HG03025 (cell line): ENCODE measurements around the gene FADS1.
A peak's percentile ranks its signal among the peaks of the same experiment; 100 is the strongest.

Experiments used
- ATAC-seq: cut with Tn5 transposase; IDR thresholded peaks from one replicate; pipeline ENCODE4 v1.9.1; 2021; ENCODE audit warnings: mild to moderate bottlenecking, moderate library complexity; ENCODE audit not compliant: unreplicated experiment, low FRiP score

FADS1 gene

DNA sequence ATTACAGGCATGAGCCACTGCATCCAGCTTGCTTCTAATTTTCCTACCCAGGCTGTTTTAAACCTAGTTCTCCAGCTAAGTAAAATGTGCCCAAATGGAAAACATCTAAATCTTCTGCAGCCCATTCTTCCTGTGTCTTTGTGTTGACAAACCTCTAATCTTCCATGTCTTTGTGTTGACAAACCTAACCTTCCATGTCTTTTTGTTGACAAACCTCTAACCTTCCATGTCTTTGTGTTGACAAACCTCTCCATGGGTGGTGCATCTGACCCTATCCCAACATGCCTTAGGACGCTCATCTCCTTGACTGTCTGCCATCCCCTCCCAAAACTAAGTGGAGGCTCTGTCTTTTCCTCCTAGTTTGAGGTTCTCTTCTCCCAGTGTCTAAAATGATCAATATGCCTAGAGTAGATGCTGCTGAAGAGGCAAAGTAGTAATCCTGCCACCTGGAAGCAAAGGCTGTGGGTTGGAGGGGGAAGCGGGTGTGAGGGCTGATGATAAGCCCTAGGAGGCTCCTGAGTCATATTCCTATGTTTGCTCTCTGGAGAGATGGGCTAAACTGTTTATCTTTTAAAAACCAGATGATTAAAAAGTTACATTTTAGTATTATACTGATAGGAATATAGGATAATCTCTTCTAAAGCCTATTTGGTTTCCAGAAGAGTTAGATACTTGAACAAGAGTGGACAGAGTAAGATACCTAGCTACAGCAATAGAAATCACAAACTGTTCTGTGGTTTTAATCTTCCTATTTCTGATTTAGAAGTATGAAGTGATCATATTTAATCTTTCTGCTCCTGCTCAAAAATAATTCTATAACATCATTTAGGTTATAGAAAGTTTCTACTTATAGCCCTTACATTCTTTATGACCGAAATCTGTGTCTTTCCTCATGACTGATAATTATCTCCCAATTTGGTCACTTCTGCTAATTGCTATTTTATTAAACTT is 16.2 kb downstream of the FADS1 start:
- ATAC-seq: no peak

DNA sequence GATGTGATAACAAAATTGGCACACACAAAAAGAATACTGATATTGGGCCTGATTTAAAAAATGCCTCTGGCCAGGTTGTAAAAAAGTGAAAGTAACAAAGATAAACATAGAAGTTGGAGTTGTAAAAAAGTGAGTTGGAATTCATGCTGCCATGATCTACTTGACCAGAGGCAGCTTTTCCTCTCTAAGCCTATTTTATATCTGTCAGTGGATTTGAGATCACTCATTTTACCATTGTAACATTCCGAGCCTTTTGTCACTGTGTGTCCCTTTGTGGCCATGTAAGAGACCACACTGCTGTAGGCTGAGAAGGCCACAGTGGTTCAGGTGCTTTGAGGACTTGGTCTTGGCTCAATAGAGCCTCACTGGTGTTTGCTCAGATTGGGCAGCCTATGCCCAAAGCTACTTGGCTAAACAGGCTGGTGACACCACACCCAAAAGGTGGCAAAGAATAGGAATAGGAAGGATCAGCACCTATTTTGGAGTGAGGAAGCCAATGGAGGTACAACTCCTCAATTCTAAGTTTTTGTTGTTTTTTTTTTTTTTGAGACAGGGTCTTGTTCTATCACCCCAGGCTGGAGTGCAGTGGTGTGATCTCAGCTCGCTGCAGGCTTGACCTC is 17.0 kb downstream of the FADS1 start:
- ATAC-seq: no peak

DNA sequence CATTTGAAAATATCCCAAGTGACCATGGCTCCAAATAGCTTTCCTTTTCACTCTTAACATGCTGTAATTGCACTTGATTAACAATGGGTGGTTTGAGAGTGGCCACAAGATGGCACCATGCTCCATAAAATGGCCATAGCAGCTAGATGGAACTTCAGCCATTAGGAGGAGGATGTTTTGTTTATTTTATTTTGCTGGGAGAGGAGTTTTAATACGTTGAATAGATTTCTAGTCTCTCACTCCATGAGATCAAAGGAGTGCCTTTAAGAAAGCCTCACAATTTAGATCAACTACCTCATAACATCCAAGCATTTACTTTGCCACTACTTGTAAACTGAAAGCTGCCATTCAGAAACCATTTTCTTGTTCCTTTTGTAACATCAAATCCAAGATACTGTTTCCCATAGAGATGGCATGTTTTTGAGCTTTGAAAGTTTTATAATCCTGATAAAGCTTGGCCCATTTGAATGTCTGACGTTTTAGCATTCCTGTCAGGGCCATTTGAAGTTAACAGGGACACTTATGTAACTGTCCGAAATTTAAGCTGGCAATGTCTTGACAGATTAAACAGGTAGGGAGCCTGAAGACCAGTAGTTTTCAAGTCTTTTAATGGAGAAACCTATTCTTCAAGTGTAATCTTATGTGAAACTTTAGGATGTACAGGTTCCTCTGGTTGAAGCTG is 19.4 kb downstream of the FADS1 start:
- no peak for ATAC-seq

DNA sequence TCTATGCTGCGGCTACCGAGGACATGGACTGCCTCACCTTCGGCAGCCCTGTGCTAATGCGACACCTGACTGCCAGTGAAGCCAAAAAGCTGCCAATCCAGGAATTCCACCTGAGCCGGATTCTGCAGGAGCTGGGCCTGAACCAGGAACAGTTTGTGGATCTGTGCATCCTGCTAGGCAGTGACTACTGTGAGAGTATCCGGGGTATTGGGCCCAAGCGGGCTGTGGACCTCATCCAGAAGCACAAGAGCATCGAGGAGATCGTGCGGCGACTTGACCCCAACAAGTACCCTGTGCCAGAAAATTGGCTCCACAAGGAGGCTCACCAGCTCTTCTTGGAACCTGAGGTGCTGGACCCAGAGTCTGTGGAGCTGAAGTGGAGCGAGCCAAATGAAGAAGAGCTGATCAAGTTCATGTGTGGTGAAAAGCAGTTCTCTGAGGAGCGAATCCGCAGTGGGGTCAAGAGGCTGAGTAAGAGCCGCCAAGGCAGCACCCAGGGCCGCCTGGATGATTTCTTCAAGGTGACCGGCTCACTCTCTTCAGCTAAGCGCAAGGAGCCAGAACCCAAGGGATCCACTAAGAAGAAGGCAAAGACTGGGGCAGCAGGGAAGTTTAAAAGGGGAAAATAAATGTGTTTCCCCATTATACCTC is 20.8 kb downstream of the FADS1 start:
- ATAC-seq: no peak

DNA sequence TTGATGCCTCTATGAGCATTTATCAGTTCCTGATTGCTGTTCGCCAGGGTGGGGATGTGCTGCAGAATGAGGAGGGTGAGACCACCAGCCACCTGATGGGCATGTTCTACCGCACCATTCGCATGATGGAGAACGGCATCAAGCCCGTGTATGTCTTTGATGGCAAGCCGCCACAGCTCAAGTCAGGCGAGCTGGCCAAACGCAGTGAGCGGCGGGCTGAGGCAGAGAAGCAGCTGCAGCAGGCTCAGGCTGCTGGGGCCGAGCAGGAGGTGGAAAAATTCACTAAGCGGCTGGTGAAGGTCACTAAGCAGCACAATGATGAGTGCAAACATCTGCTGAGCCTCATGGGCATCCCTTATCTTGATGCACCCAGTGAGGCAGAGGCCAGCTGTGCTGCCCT is 21.3 kb downstream of the FADS1 start:
- no peak for ATAC-seq

DNA sequence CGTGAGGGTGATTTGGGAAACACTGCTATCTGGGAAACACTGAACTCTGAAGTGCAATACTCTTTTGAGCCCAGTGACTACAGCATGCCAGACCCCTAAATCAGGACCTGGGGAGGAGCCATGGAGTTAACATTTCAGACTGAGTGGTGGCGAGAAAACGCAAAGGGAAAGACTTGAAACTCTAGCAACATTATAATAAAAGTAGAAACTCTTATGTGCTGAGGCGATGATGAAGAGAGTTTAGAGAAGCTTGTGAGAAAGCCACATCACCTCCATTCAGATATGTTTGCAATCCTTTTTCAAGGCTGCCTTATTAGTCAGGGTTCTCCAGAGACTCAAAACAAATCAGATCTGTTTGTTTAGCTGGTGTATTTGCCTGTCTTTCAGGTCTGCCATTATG is 22.2 kb downstream of the FADS1 start:
- ATAC-seq: no peak

DNA sequence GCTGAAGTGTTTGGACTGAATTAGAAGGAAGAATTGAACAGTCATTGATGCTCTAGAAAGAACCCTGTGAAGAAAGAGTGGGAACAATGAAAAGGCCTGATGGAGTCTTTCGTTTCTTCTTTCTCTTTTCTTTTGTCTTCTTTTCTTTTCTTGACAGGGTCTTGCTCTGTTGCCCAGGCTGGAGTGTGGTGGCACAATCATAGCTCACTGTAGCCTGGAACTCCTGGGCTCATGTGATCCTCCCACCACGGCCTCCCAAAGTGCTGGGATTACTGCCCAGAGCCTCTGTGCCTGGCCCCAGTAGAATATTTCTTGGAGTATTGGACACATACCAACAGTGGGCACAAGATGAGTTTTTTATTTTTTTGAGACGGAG is 23.0 kb downstream of the FADS1 start:
- ATAC-seq: no peak

DNA sequence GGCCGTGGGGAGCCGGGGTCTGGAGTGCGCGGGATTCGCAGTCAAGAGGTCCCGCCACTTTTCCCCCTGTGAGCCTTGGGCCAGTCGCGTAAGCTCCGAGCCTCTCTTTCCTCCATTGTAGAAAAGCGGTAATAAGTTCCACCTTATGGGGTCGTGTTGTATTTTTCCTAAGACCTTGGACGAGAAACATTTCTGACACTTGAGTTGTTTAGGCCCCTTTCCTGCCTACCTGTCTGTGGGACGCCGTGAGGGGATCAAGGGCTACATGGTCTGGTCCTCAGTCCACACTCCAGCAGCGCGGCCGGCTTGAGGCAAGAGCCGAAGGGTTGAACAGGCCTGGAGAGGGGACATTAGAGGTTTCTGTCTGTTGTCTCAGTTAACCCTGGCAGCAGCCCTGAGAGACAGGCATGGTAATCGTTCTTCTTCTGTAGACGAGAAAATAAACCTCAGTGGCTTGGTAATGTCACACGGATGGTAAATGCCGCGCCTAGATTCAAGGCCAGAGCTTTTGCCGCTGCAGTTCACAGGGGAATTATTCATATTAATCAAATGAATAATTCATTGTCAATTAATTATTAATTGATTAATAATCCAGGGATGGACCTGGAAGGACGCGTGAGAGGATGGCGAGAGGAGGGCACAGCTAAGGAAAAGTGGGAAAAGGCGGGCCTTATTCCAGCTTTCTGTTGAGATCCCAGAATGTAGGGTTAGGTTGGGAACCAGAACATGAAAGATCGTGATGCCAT is 23.5 kb downstream of the FADS1 start:
- no peak for ATAC-seq

DNA sequence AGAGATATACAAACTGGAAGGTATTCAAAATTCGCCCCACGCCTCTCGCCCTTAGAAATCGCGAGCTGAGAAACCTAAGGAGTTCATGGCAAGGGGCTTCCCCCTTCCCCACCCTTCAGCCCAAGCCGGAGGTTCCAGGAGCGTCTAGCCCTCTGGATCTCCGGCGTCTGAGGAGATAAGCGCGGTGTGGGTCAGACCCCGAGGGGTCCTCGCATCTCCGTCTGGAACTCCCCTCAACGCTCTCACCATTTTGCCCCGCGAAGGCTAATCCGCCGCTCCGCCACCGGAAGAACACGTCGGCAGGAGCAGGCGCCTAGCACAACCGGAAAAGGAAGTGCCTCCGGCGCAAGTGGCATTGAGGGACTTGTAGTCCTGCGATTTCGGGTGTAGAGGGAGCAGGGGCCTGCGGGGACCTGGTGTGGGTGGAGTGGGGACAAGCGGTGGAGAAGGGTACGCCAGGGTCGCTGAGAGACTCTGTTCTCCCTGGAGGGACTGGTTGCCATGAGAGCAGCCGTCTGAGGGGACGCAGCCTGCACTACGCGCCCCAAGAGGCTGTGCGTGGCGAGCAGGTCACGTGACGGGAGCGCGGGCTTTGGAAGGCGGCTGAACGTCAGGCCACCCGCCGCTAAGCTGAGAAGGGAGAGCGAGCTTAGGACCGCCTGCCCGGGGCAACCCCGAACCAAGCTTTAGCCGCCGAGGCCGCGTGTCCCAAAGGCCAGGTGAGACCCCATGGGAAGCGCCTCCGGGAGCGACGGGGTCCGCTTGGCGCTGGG is 24.3 kb downstream of the FADS1 start, which contains the start of the genes FEN1 and TMEM258:
Gene FEN1 (plus strand): TSS at position 602 of the 773 bp plus-strand sequence. CDS start 2,451 bp downstream, outside the sequence.
Gene TMEM258 (minus strand): TSS at position 290 of the 773 bp plus-strand sequence. CDS start 41 bp downstream, at position 249.
- ATAC-seq: peak; percentile 75

DNA sequence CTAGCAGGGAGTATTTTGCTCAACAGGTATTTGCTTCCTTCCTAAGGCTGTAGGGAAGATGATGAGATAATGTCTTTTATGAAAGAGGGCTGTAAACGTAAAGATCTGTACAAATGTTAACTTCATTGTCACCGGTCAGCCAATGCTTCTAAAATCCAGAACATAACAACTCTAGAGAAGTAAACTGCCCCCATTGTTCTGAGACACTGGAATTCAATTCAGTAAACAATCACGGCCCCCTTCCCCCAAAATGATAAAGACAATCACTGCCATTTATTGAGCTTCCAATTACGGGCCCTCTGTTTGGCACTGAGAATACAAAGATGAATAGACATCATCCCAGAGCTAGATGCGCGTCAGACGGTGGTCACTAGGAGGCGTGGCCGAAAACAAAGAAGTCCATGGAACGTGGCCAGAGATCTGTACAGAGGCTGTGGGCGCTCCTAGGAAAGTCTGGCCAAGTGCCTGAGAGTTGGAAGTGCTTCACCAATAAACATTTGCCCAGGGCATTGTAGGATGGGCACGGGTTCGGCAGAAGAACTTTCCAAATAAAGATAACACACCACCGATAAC is 25.0 kb downstream of the FADS1 start:
- no peak for ATAC-seq

DNA sequence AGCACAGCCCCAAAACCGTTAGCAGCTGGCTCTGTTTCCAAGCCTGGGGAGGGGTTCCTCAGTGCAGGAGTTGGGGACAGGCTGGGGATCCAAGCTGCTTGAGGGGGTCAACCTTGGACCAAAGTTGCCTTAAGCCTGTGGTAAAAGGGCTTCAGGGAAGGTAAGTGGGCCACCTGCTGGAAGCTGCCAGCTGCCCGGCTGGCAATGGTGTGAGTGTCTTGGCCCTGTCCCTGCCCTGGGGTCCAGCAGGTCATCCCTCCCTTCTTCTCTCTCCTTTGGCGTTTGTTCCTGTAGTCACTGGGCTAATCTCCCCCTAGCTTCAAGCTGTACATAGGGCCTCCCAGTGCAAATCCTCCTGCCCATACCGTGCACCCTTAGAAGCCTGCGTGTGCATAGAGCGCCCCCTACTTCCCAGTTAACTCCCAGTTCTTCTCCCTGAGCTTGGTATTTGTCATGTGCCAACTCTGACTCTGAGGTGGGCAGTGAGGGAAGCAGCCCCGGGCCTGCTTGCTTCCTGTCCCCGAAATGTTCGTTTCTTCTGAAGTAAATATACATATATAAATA is 28.8 kb downstream of the FADS1 start:
- no peak for ATAC-seq

DNA sequence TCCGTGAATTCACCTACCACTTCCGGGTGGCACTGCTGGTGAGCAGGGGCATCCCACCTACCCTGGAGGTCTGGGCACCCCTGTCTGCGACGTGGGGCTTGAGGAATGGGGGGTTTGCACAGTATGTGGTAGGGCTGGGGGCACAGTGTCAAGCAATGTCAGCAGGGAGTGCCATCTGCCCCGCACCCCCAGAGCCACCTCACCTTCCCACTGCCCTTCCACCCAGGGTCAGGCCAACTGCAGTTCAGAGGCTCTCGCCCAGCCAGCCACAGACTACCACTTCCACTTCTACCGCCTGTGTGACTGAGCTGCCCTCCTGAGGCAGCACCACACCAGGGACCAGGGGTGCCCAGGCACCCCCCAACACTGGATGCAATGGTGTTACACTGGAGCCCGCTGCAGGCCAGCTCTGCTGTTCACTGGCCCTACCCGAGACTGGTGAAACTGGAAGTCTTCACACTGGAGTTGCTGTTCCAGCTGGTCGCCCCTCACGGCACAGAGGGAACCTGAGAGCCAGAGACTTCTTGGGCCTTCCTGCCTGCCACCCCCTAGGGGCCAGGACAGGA is 30.9 kb downstream of the FADS1 start:
- ATAC-seq: no peak

DNA sequence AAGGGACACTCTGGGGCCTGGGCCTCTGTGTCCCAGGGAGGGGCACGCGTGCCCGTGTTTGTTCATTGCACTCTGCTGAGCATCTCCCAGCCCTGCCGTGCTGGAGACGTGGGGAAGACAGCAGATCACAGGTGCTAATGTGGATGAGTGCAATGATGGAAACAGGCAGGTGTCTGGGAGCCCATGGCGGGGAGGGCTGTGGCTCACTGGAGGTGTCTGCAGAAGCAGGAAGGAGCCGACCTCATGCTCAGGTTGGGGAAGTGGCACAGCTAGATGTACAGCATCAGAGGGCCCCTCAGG is 32.3 kb downstream of the FADS1 start:
- no peak for ATAC-seq

DNA sequence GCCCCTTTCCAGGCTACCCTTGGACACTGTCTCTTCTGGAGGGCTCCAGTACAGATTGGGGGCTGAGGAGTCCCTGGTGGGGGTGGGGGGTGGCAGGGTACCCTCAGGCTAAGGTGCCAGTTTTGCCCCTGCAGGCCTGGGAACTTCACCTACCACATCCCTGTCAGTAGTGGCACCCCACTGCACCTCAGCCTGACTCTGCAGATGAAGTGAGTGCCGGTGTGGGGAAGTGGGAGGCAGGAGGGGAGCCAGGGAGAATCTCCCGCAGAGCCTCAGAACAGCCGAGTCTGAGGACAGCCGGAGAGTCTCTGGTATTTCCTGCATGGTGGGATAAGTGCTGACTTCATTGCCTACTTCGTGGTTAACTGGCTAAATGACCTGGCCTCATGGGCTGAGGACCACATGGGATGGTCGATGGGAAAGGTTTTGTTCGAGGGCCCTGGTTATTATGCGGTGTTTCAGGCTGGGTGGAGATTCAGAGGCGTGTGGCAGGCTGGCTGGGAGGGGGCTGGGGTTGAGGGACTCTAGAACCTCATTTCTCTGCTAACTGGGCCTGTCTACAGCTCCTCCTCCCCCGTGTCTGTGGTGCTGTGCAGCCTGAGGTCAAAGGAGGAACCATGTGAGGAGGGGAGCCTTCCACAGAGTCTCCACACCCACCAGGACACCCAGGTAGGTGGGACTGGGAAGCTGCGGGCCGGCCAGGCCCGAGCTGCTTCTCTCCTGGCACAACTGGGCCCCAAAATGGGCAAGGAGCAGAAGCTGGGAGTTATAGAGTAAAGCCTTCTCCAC is 32.9 kb downstream of the FADS1 start:
- no peak for ATAC-seq

DNA sequence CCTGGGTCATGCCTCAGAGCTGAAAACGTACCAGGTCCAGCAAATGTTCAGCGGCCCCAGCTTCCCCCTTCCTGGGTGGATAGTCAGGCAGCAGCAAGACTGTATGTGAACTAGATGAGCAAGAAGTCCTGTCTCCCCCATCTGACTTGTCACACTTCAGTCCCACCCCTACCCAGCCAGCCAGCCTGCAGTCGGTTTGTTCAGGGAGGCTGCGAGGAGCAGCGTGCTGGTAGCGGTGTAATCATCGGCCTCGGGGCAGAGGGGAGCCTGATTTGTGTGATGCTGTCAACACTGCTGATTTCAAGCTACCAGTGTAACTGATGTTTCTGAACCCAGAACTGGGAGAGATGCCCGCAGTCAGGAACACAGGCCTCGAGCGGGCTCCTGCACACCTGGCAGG is 34.0 kb downstream of the FADS1 start:
- no peak for ATAC-seq

DNA sequence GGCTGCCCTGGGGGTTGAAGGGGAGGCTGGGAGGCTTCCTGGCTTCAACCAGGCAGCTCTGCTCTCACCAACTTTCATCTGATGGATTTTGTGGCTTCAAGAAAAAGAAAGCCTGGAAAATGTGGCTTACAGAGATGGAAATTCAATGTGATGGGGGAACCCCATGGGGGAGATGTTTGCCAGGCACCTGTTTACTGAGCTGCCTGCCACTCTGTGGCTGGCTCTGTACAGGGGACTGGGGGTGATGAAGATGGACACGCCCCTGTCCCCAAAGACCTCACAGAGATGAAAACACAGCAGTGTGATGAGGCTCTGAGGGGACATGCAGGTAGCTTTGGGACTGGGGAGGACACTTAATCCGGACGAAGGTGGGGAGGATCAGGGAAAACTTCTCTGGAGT is 34.5 kb downstream of the FADS1 start:
- no peak for ATAC-seq

DNA sequence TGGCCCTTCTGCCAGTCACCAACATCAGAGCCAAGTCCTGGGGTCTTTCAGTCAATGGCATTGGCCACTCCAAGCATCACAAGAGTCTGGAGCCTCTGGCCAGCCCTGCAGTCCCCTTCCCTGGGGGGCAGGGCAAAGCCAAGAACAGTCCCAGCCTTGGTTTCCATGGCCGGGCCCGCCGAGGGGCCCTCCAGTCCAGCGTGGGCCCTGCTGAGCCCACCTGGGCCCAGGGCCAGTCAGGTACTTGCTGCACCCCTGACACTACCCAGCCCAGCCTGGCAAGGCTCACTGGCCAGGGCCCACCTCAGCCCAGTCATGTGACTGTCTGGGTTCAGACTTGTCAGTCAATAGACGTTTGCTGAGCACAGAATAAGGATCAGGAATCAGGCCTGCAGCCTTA is 35.2 kb downstream of the FADS1 start:
- ATAC-seq: no peak
